Activated naive CD8-positive, alpha-beta T cell treated with anti-CD3 and anti-CD28 coated beads, Interleukin-2, amount 10 ng/mL, durations not matched to agents 7 days and 5 days (primary cell): ENCODE results near the gene FBRSL1. TPM values are rescaled to one million over a fixed set of nuclear protein-coding genes. Genes with fewer than 3 reads are reported as not detected.
"Not testable (repeated sequence)": the region's sequence is repeated elsewhere in the genome, so short reads cannot be mapped to it uniquely, and the experiment has no call there.

Experiments
- ATAC-seq: fragments of 150-1000 bp; cut with Tn5 transposase; one replicate; pipeline ENCODE4 v1.10.0; 2021; ENCODE audit warnings: low read depth, moderate library complexity
- POLR2A ChIA-PET: fragments of 350-600 bp; sonication (Branson Sonifier 250); formaldehyde crosslinking; loops from one replicate; lab custom pipeline; 2021; ENCODE audit warnings: antibody characterized with exemption; lab: Charles Lee
- DNase-seq: peaks from one replicate; pipeline ENCODE4 v3.0.0; 2021
- H3K27ac Mint-ChIP-seq: one replicate; pipeline ENCODE4 v1.8.0; 2022; ENCODE audit warnings: mild to moderate bottlenecking, mixed read lengths
- H3K27me3 Mint-ChIP-seq: one replicate; pipeline ENCODE4 v1.8.0; 2022; ENCODE audit warnings: mild to moderate bottlenecking, moderate library complexity, mixed read lengths
- H3K36me3 Mint-ChIP-seq: one replicate; pipeline ENCODE4 v1.8.0; 2021; ENCODE audit warnings: mild to moderate bottlenecking, mixed read lengths
- H3K4me1 Mint-ChIP-seq: one replicate; pipeline ENCODE4 v1.8.0; 2021; ENCODE audit warnings: mixed read lengths
- H3K4me3 Mint-ChIP-seq: one replicate; pipeline ENCODE4 v1.8.0; 2022; ENCODE audit warnings: mild to moderate bottlenecking, moderate library complexity, mixed read lengths
- H3K9me3 Mint-ChIP-seq: one replicate; pipeline ENCODE4 v1.8.0; 2021; ENCODE audit warnings: mixed read lengths
- total RNA-seq, 2 experiments: library from RNA; stranded (reverse); gene quantifications; one replicate each; pipeline ENCODE4 v1.2.3, GENCODE V29; 2021

FBRSL1 gene
- total RNA-seq, 2 experiments from 2014 or later, result 67.1 to 67.2 TPM

DNA sequence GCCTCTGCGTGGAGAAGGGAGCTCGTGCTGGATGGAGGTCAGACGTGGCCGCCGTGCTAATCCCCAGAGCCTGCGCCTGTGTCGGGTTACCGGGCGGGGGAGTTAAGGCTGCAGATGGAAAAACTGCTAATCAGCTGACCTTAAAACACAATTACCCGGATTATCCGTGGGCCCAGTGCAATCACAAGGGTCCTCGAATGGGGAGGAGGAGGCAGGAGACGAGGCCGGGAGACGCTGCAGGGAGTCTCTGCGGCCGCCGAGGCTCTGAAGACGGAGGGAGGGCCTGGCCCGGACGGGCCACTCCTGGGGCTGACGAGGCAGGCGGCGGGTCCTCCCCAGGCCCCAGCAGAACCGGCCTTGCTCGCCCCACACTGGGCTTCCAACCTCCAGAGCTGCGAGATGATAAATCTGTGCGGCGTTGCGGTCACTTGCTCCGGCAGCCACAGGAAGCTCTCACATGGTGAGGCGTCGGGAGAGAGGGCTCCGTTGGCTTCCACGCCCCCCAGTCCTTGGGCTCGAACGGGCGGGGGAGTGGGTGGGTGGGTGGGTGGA lies 32.9 kb upstream of the FBRSL1 start:
- Mint-ChIP-seq H3K9me3 (peaks cover 6% of the 10 kb centered on the region), H3K36me3 (no peaks in the 10 kb centered on the region), H3K4me1 (peaks cover 10% of the 10 kb centered on the region), H3K4me3 (no peak overlapping the region), H3K27me3 (no peaks in the 10 kb centered on the region), H3K27ac (no peak overlapping the region)
- POLR2A ChIA-PET, result interaction anchor here (1.0 kb wide), 1 partner anchor 12 kb away, joined by 3 read pairs; no protein-coding TSS in a partner anchor
- no peak for DNase-seq
- ATAC-seq, result no peak

DNA sequence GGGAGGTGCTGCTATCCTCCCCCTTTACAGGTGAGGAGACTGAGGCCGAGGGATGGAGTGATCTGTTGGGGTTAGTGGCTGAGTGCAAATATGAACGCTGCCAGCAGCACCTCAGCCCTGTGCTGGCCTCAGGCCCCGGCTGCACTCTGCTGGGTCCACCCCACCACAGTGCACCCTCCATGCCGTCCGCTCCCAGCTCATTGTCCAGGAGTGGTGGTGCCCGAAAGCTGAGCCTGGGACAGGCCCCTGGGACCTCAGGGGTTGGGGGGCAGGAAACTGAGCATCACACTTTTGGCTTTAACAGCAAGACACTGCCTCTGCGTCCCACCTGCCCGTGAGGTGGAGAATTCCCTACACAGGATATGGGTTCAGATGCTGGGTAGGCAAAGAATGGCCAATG lies 31.5 kb upstream of the FBRSL1 start:
- Mint-ChIP-seq H3K36me3 (no peaks in the 10 kb centered on the region), H3K4me3 (no peak overlapping the region), H3K9me3 (peaks cover 6% of the 10 kb centered on the region), H3K27ac (no peak overlapping the region), H3K4me1 (peaks cover 13% of the 10 kb centered on the region), H3K27me3 (no peaks in the 10 kb centered on the region)
- ATAC-seq (no peak), DNase-seq (no peak)
- POLR2A ChIA-PET, result no interaction called here

DNA sequence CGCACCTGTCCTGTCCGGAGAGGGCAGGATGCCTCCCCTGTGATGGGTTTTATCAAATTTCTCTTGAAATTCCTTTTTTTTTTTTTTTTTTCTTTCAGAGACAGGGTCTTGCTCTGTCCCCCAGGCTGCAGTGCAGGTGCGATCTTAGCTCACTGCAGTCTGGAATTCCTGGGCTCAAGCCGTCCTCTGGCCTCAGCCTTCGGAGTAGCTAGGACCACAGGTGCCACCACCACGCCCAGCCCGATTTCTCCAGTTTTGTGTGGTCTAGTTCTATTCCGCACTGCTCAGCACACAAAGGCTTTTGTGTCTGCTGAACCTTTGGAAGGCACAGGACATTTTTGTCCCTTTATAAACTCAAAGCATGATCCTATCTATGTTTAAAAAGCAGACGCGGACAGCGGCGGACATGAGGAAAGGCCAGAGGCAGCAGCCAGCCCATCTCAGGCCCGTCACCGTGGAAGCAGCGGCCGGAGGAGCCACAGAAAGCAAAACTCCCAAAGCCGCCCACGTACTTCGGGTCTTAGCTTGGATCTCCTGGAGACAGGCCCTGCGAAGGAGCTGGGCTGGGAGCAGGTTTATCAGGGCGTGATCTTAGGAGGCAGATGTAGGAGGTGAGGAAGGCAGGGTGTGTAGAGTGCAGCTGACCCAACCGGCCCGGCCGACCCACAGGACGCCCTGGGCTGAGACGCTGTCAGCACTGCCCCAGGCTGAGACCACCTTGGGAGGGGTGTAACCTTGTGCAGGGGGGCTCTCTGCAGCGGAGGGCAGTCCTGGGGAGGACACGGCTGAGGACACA lies 30.9 kb upstream of the FBRSL1 start:
- H3K36me3 Mint-ChIP-seq, result no peaks in the 10 kb centered on the region
- peaks cover 13% of the 10 kb centered on the region for H3K4me1 Mint-ChIP-seq
- POLR2A ChIA-PET, result interaction anchor here (0.7 kb wide), 1 partner anchor 31 kb away, joined by 3 read pairs; no protein-coding TSS in a partner anchor
- peaks cover 6% of the 10 kb centered on the region for H3K9me3 Mint-ChIP-seq
- ATAC-seq, result no peak
- DNase-seq, result no peak
- H3K27ac Mint-ChIP-seq, result no peak overlapping the region
- H3K4me3 Mint-ChIP-seq, result no peak overlapping the region
- H3K27me3 Mint-ChIP-seq, result no peaks in the 10 kb centered on the region

DNA sequence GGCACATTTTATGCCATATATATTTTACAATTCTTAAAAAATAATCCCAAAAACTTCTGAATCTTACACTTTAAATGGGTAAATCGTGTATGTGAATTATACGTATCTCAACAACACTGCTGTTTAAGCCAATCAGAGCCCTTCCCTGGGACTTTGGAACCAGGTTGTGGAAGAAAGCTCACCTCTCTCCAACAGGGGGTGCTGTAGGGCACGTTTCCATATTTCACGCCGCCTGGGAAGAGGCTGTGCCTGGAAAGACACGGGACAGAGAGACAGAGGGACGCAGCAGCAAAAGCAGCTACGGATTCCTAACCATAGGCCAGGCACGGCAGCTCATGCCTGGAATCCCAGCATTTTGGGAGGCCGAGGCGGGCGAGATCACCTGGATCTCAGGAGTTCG lies 29.4 kb upstream of the FBRSL1 start:
- H3K4me1 Mint-ChIP-seq, result peaks cover 4% of the 10 kb centered on the region
- H3K9me3 Mint-ChIP-seq, result peaks cover 2% of the 10 kb centered on the region
- POLR2A ChIA-PET, result interaction anchor here (1.3 to 1.6 kb wide), 2 partner anchors 10 to 29 kb away, joined by 3 to 4 read pairs; no protein-coding TSS in a partner anchor
- DNase-seq (no peak), ATAC-seq (no peak)
- no peak overlapping the region for H3K27ac Mint-ChIP-seq
- H3K27me3 Mint-ChIP-seq, result no peaks in the 10 kb centered on the region
- no peak overlapping the region for H3K4me3 Mint-ChIP-seq
- no peaks in the 10 kb centered on the region for H3K36me3 Mint-ChIP-seq

DNA sequence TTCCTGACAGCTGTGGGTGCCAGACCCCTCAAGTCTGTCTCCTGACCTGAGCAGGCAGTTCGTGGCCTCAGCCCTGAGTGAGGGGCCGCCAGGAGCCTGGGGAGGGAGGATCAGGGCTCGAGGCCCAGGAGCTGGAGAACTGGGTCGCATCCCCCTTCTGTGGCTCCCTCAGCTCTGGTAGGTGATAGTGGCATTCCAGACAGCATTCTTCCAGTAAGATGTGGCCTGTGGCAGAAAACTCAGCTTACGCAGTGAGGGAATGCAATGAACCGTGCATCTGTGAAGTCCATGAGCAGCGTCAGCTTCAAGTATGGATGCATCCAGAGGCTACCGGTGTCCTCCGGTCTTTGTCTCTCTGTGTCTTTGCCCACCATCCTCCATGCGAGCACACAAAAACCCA lies 28.4 kb upstream of the FBRSL1 start:
- ATAC-seq (no peak), DNase-seq (no peak)
- POLR2A ChIA-PET, result interaction anchor here (1.3 to 1.6 kb wide), 2 partner anchors 11 to 28 kb away, joined by 3 to 4 read pairs; no protein-coding TSS in a partner anchor
- no peaks in the 10 kb centered on the region for H3K36me3 Mint-ChIP-seq
- H3K27me3 Mint-ChIP-seq, result no peaks in the 10 kb centered on the region
- no peak overlapping the region for H3K27ac Mint-ChIP-seq
- H3K9me3 Mint-ChIP-seq, result no peaks in the 10 kb centered on the region
- H3K4me3 Mint-ChIP-seq, result no peak overlapping the region
- peaks cover 4% of the 10 kb centered on the region for H3K4me1 Mint-ChIP-seq

DNA sequence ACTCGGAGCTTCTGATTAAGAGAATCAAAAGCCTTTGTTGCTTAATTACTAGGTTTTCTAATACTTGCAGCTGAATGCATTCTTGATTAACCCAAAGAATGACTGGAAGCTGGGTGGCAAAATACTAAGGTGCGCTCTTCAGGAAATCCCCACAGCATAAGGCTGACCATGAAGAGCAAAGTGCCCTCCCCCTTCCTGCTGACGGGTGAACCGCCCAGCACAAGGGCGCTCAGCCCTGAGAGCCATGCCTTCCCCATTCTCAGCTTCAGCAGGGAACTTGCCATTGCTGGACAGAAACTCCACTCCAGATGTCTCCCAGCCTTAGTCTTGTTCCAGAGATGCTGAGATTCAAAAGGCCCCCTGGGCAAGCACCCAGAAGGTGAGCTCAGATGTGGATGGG lies 27.2 kb upstream of the FBRSL1 start:
- POLR2A ChIA-PET, result interaction anchor here (0.9 kb wide), 1 partner anchor 15 kb away, joined by 3 read pairs; no protein-coding TSS in a partner anchor

DNA sequence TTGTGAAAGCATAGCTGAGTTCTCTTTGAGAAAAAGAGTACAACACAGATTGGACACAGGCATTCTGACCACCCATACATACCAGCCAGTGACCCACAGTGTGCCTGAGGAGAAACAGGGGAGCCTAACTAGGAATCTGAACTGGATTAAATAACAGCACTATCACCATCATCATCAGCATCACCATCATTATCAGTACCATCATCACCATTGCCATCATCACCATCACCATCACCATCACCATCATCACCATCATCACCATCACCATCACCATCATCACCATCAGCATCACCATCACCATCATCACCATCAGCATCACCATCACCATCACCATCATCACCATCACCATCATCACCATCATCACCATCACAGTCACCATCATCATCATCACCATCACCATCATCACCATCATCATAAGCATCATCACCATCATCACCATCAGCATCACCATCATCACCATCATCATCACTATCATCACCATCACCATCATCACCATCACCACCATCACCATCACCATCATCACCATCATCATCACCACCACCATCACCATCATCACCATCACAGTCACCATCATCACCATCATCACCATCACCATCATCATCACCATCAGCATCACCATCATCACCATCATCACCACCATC lies 26.5 kb upstream of the FBRSL1 start:
- DNase-seq, H3K27me3 Mint-ChIP-seq, ATAC-seq, H3K4me1 Mint-ChIP-seq, H3K36me3 Mint-ChIP-seq, H3K27ac Mint-ChIP-seq, H3K9me3 Mint-ChIP-seq, H3K4me3 Mint-ChIP-seq, POLR2A ChIA-PET: not testable (repeated sequence)

More for the DNA sequence above, 27.2 kb upstream of the FBRSL1 start:
- H3K4me3 Mint-ChIP-seq, result no peak overlapping the region
- ATAC-seq, result peak; percentile 62
- no peaks in the 10 kb centered on the region for H3K9me3 Mint-ChIP-seq
- no peak for DNase-seq
- no peak overlapping the region for H3K27ac Mint-ChIP-seq
- no peaks in the 10 kb centered on the region for H3K36me3 Mint-ChIP-seq
- H3K27me3 Mint-ChIP-seq, result no peaks in the 10 kb centered on the region
- peaks cover 5% of the 10 kb centered on the region for H3K4me1 Mint-ChIP-seq

DNA sequence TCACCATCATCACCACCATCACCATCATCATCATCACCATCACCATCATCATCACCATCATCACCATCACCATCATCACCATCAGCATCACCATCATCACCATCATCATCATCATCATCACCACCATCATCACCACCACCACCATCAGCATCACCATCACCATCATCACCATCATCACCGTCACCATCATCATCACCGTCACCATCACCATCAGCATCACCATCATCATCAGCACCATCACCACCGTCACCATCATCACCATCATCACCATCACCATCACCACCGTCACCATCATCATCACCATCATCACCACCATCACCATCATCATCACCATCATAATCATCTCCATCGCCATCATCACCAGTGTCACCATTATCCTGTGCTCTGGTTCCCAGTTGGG lies 25.6 kb upstream of the FBRSL1 start:
- H3K9me3 Mint-ChIP-seq, ATAC-seq, DNase-seq, H3K27me3 Mint-ChIP-seq, POLR2A ChIA-PET, H3K36me3 Mint-ChIP-seq, H3K27ac Mint-ChIP-seq, H3K4me3 Mint-ChIP-seq: not testable (repeated sequence)
- peaks cover 13% of the 10 kb centered on the region for H3K4me1 Mint-ChIP-seq

DNA sequence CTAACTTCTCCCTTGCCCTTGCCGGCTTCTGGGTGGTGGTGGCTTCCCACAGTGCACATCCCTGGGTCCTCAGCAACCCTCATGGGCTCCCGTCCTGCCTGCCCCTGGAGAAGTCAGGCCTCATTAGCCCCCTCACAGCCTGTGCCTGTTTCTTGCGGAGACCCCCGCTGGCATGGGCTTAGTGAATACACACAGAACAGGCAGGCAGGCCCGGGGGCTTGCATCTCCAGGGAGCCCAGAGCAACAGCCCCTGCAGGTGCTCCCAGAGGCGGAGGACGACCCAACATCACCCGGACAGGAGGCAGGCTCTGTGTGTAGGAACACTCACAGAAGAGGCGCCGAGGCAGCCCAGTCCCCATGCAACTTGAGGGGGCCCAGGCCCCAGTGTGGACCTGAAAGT lies 25.1 kb upstream of the FBRSL1 start:
- H3K4me3 Mint-ChIP-seq, result no peak overlapping the region
- ATAC-seq (peak; percentile 12), DNase-seq (no peak)
- H3K27ac Mint-ChIP-seq, result no peak overlapping the region
- H3K27me3 Mint-ChIP-seq, result no peaks in the 10 kb centered on the region
- no peaks in the 10 kb centered on the region for H3K36me3 Mint-ChIP-seq
- H3K4me1 Mint-ChIP-seq, result peaks cover 18% of the 10 kb centered on the region
- POLR2A ChIA-PET, result interaction anchor here (0.6 kb wide), 1 partner anchor 442 kb away, joined by 6 read pairs; no protein-coding TSS in a partner anchor
- H3K9me3 Mint-ChIP-seq, result no peaks in the 10 kb centered on the region

DNA sequence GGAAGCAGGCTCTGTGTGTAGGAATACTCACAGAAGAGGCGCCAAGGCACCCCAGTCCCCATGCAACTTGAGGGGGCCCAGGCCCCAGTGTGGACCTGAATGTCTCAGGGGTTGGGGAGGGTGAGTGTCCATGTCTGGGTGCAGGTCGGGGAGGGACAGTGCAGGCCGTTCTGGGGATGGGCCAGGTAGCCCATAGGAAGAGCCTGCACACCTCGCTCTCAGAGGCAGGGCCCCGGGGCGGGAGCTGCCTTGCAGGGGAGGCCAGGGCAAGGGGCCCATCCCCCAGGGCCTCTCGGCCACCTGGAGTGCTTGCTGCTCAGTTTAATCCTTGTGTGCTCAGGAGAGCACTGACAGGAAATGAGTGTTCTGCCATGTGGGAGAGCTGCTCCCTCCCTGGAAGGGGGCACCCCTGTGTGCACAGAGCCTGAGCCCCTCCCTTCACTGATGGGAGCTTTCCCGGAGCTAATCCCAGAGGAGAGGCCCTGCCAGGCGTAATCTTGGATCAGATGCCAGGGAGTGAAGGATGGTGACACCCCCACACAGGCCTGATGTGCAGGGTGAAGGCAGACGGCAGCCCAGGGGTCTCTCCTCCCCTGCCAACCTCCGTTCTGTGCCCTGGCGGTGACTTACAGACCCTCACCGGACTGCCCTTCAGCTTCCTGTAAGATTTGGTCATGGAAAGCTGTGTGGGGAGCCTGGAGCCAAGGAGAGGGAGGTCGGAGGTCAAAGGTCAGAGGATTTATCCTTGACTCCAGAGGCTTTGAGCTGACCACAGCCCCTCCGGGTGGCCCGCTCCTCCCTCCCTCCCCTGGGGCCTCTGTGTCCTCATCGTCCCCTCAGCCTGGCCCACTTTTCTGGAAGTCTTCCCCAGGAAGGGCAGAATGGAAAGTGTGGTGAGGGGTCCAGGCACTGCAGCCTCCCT lies 24.4 kb upstream of the FBRSL1 start:
- no peaks in the 10 kb centered on the region for H3K36me3 Mint-ChIP-seq
- H3K4me1 Mint-ChIP-seq, result peaks cover 21% of the 10 kb centered on the region
- H3K27ac Mint-ChIP-seq, result no peak overlapping the region
- no peaks in the 10 kb centered on the region for H3K27me3 Mint-ChIP-seq
- no peak overlapping the region for H3K4me3 Mint-ChIP-seq
- ATAC-seq (no peak), DNase-seq (no peak)
- POLR2A ChIA-PET, result interaction anchor here (0.6 kb wide), 1 partner anchor 443 kb away, joined by 6 read pairs; no protein-coding TSS in a partner anchor
- no peaks in the 10 kb centered on the region for H3K9me3 Mint-ChIP-seq

DNA sequence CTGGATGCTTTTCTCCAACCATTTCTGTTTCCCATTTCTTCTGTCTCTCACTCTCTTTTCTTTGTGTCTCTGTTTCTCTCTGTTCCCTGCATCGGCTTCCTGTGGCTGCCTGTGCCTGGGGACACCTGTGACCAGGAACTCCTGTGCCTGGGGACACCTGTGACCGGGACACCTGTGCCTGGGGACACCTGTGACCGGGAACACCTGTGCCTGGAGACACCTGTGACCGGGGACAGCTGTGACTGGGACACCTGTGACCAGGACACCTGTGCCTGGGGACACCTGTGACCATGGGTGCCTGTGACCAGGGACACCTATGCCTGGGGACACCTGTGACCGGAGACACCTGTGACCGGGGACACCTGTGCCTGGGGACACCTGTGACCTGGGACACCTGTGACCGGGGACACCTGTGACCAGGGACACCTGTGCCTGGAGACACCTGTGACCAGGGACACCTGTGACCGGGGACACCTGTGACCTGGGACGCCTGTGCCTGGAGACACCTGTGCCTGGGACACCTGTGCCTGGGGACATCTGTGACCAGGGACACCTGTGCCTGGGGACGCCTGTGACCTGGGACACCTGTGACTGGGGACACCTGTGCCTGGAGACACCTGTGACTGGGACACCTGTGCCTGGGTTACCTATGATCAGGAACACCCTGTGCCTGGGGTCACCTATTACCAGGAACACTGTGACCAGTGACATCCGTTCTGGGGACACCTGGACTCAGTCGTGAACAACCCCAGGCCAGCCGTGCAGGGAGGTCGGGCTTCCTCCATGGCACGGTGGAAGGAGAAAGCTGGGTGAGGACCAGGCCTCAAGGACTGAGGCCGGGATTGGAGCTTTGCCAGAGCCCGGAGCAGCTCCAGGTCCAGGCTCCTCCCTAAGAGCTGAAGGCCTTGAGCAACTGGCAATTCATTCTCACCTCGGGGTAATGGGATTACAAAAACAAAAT lies 23.4 kb upstream of the FBRSL1 start:
- Mint-ChIP-seq H3K9me3 (no peaks in the 10 kb centered on the region), H3K27me3 (no peaks in the 10 kb centered on the region), H3K36me3 (no peaks in the 10 kb centered on the region), H3K4me3 (no peak overlapping the region), H3K4me1 (peaks cover 23% of the 10 kb centered on the region), H3K27ac (no peak overlapping the region)
- POLR2A ChIA-PET, result no interaction called here
- DNase-seq, result no peak
- ATAC-seq, result no peak

DNA sequence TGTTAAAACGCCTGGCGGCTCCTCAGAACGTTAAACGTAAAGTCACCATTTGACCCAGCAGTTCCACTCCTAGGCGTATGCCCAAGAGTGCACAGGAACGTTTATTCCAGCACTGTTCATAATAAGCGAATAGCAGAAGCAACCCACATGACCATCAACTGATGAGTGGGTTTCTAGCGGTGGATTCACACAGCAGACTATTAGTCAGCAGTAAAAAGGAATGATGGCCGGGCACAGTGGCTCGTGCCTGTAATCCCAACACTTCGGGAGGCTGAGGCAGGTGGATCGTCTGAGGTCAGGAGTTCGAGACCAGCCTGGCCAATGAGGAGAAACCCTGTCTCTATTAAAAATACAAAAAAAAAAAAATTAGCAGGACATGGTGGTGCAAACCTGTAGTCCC lies 22.4 kb upstream of the FBRSL1 start:
- Mint-ChIP-seq H3K36me3 (no peaks in the 10 kb centered on the region), H3K27me3 (no peaks in the 10 kb centered on the region), H3K9me3 (no peaks in the 10 kb centered on the region), H3K27ac (no peak overlapping the region), H3K4me1 (peaks cover 24% of the 10 kb centered on the region), H3K4me3 (no peak overlapping the region)
- DNase-seq (no peak), ATAC-seq (no peak)
- POLR2A ChIA-PET, result interaction anchor here (0.6 kb wide), 1 partner anchor 394 kb away, joined by 5 read pairs; no protein-coding TSS in a partner anchor
